ENCODE data around the gene CACNA1E. TPM values are rescaled to one million over a fixed set of nuclear protein-coding genes. Genes with fewer than 3 reads are reported as not detected.

CACNA1E gene
- total and polyA plus RNA-seq, 2 experiments from 2014 or later: 0.32 to 1.1 TPM

DNA sequence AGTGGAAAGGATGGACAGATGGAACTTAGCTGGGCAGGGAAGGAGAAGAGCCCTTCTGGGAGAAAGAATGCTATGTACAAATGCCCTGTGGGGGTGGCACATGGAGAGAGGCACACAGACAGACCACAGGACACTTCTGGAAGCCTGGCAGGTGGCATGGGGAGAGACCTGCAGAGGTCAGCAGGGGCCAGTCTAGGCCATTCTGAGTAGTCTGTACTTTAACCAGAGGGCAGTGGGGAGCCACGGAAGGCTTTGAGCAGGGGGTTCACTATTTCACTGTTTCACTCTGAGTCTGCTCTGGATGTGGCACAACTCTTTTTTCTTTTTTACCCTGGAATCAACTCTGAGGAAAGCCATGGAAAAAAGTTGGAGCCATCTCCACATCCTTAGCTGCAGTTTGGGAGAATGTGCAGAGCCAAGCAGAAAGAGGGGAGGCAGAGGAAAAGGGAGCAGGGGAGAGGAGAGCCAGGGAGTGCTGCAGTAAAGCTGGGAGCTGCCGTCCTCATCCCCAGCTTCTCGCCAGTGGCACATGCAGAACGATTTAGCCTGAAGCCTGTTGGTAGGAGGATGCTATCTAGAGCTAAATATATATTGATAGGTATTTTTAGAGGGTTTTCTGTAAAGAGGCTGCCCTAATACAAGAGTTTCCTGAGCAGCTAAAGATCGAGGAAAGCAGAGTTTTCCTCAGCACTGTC lies 34.0 kb downstream of the CACNA1E start:
- H2AFZ ChIP-seq: no peak overlapping the region
- Mint-ChIP-seq H3K27me3 (ENCODE audit: insufficient read depth, low read depth, poor library complexity) (peaks cover 7% of the 10 kb centered on the region), H3K4me1 (peaks cover 10% of the 10 kb centered on the region), H3K4me3 (no peak overlapping the region), H3K27ac (no peak overlapping the region), H3K36me3 (ENCODE audit: low read depth) (no peaks in the 10 kb centered on the region), H3K9me3 (no peaks in the 10 kb centered on the region)
- DNase-seq (ENCODE audit: low spot score) (no peak), ATAC-seq (no peak)
- peaks cover 6% of the 10 kb centered on the region; the same call in 1 of the 2 replicates for H3K9me2 ChIP-seq (ENCODE audit: insufficient read depth)
- no peaks in the 10 kb centered on the region for H3K4me1 ChIP-seq (ENCODE audit: insufficient read depth)
- H3K27ac ChIP-seq (ENCODE audit: low read depth): no peak overlapping the region
- no peak for TF ChIP-seq ZNF114 (CRISPR knock-in tag; IDR thresholded peaks at IDR 0.05)
- TF ChIP-seq CTCF (conservative IDR thresholded peaks at IDR 0.05; ENCODE audit: low read depth in 2 of 2): peak in 1 of 2 experiments; percentile 21; a peak in 1 of 4 replicates
- no peak for TF ChIP-seq POLR2AphosphoS5 (IDR thresholded peaks at IDR 0.05; ENCODE audit: low read depth)
- no peak overlapping the region for H3K4me3 ChIP-seq
- no peaks in the 10 kb centered on the region for H3K79me2 ChIP-seq (replicated peaks; ENCODE audit: insufficient read depth)
- H3K27me3 ChIP-seq (ENCODE audit: insufficient read depth): no peaks in the 10 kb centered on the region
- no peaks in the 10 kb centered on the region for H4K20me1 ChIP-seq (replicated peaks; ENCODE audit: insufficient read depth)
- H3F3A ChIP-seq (replicated peaks; ENCODE audit: low read depth): no peaks in the 10 kb centered on the region
- H3K4me2 ChIP-seq: no peak overlapping the region
- H3K36me3 ChIP-seq (ENCODE audit: insufficient read depth): no peaks in the 10 kb centered on the region

DNA sequence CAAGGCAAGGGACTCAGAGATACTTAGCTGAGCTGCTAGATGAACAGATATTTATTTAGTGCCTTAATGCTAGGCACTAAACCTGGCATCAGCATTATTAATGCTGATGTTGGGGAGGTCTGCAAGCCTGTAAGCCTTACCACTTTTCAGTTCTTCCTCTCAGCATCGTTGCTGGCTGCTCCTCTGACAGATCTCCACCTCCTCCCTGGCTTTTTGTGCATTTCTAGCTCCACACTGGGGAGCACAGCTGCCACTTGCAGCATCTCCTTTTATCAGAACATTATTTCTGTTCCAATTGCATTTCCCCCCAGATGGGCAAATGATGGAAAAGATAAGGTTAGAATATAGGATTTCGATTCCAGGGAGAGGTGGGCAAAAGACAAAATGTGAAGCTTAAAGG lies 34.8 kb downstream of the CACNA1E start:
- no peaks in the 10 kb centered on the region for H3K79me2 ChIP-seq (replicated peaks; ENCODE audit: insufficient read depth)
- H3K4me2 ChIP-seq: no peak overlapping the region
- H3K36me3 ChIP-seq (ENCODE audit: insufficient read depth): no peaks in the 10 kb centered on the region
- Mint-ChIP-seq H3K4me1 (peaks cover 10% of the 10 kb centered on the region), H3K36me3 (ENCODE audit: low read depth) (no peaks in the 10 kb centered on the region), H3K27me3 (ENCODE audit: insufficient read depth, low read depth, poor library complexity) (peaks cover 7% of the 10 kb centered on the region), H3K27ac (no peak overlapping the region), H3K4me3 (no peak overlapping the region), H3K9me3 (no peaks in the 10 kb centered on the region)
- H3K4me1 ChIP-seq (ENCODE audit: insufficient read depth): peaks cover 4% of the 10 kb centered on the region; the same call in 1 of the 2 replicates
- H2AFZ ChIP-seq: no peak overlapping the region
- H4K20me1 ChIP-seq (replicated peaks; ENCODE audit: insufficient read depth): no peaks in the 10 kb centered on the region
- H3K27ac ChIP-seq (ENCODE audit: low read depth): no peak overlapping the region
- no peak for ATAC-seq
- H3K27me3 ChIP-seq (ENCODE audit: insufficient read depth): no peaks in the 10 kb centered on the region
- peaks cover 13% of the 10 kb centered on the region for H3K9me2 ChIP-seq (ENCODE audit: insufficient read depth)
- no peaks in the 10 kb centered on the region for H3F3A ChIP-seq (replicated peaks; ENCODE audit: low read depth)
- DNase-seq (ENCODE audit: low spot score): no peak
- H3K4me3 ChIP-seq: no peak overlapping the region
- no peak for TF ChIP-seq ZNF331 (CRISPR knock-in tag; IDR thresholded peaks at IDR 0.05; ENCODE audit: low read depth)
- TF ChIP-seq, protein P1, sequence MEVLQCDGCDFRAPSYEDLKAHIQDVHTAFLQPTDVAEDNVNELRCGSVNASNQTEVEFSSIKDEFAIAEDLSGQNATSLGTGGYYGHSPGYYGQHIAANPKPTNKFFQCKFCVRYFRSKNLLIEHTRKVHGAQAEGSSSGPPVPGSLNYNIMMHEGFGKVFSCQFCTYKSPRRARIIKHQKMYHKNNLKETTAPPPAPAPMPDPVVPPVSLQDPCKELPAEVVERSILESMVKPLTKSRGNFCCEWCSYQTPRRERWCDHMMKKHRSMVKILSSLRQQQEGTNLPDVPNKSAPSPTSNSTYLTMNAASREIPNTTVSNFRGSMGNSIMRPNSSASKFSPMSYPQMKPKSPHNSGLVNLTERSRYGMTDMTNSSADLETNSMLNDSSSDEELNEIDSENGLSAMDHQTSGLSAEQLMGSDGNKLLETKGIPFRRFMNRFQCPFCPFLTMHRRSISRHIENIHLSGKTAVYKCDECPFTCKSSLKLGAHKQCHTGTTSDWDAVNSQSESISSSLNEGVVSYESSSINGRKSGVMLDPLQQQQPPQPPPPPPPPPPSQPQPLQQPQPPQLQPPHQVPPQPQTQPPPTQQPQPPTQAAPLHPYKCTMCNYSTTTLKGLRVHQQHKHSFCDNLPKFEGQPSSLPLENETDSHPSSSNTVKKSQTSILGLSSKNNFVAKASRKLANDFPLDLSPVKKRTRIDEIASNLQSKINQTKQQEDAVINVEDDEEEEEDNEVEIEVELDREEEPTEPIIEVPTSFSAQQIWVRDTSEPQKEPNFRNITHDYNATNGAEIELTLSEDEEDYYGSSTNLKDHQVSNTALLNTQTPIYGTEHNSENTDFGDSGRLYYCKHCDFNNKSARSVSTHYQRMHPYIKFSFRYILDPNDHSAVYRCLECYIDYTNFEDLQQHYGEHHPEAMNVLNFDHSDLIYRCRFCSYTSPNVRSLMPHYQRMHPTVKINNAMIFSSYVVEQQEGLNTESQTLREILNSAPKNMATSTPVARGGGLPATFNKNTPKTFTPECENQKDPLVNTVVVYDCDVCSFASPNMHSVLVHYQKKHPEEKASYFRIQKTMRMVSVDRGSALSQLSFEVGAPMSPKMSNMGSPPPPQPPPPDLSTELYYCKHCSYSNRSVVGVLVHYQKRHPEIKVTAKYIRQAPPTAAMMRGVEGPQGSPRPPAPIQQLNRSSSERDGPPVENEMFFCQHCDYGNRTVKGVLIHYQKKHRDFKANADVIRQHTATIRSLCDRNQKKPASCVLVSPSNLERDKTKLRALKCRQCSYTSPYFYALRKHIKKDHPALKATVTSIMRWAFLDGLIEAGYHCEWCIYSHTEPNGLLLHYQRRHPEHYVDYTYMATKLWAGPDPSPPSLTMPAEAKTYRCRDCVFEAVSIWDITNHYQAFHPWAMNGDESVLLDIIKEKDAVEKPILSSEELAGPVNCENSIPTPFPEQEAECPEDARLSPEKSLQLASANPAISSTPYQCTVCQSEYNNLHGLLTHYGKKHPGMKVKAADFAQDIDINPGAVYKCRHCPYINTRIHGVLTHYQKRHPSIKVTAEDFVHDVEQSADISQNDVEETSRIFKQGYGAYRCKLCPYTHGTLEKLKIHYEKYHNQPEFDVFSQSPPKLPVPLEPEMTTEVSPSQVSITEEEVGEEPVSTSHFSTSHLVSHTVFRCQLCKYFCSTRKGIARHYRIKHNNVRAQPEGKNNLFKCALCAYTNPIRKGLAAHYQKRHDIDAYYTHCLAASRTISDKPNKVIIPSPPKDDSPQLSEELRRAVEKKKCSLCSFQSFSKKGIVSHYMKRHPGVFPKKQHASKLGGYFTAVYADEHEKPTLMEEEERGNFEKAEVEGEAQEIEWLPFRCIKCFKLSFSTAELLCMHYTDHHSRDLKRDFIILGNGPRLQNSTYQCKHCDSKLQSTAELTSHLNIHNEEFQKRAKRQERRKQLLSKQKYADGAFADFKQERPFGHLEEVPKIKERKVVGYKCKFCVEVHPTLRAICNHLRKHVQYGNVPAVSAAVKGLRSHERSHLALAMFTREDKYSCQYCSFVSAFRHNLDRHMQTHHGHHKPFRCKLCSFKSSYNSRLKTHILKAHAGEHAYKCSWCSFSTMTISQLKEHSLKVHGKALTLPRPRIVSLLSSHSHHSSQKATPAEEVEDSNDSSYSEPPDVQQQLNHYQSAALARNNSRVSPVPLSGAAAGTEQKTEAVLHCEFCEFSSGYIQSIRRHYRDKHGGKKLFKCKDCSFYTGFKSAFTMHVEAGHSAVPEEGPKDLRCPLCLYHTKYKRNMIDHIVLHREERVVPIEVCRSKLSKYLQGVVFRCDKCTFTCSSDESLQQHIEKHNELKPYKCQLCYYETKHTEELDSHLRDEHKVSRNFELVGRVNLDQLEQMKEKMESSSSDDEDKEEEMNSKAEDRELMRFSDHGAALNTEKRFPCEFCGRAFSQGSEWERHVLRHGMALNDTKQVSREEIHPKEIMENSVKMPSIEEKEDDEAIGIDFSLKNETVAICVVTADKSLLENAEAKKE (CRISPR knock-in tag; IDR thresholded peaks at IDR 0.05): no peak
- TF ChIP-seq POLR2AphosphoS5 (IDR thresholded peaks at IDR 0.05; ENCODE audit: low read depth): no peak
- TF ChIP-seq CTCF (conservative IDR thresholded peaks at IDR 0.05; ENCODE audit: low read depth in 2 of 2): no peak
- no peak for TF ChIP-seq ZNF114 (CRISPR knock-in tag; IDR thresholded peaks at IDR 0.05)
- TF ChIP-seq EZH2phosphoT487 (IDR thresholded peaks at IDR 0.05; ENCODE audit: unreplicated experiment): no peak
- TF ChIP-seq EZH2 (IDR thresholded peaks at IDR 0.05; ENCODE audit: low read depth, unreplicated experiment): no peak
- no peak for TF ChIP-seq ETS1 (IDR thresholded peaks at IDR 0.05)
- no peak for TF ChIP-seq CREB1 (CRISPR knock-in tag; IDR thresholded peaks at IDR 0.05; ENCODE audit: low read depth)
